IPS-18c (cell line): ENCODE data around the gene BRMS1.

Source experiments
- H3K4me3 ChIP-seq: 2 replicates; pipeline ENCODE4 v1.7.0; 2013; ENCODE audit warnings: low read depth, mild to moderate bottlenecking, low read length, moderate library complexity; ENCODE audit not compliant: insufficient read depth
- H3K9me3 ChIP-seq: one replicate; pipeline ENCODE4 v1.6.1; 2013; ENCODE audit warnings: mild to moderate bottlenecking, low read length, moderate library complexity; ENCODE audit not compliant: control insufficient read depth, insufficient read depth

BRMS1 gene

GRCh38 chr11:66294626-66295620 lies 50.0 kb downstream of the BRMS1 start:
- no peaks in the 10 kb centered on the region for H3K9me3 ChIP-seq
- H3K4me3 ChIP-seq: no peak overlapping the region

GRCh38 chr11:66293777-66294625 lies 50.9 kb downstream of the BRMS1 start:
- Histone ChIP-seq H3K9me3 (no peaks in the 10 kb centered on the region), H3K4me3 (no peak overlapping the region)

GRCh38 chr11:66293352-66293751 lies 51.6 kb downstream of the BRMS1 start:
- Histone ChIP-seq H3K4me3 (no peak overlapping the region), H3K9me3 (no peaks in the 10 kb centered on the region)

GRCh38 chr11:66292543-66293332 lies 52.2 kb downstream of the BRMS1 start:
- Histone ChIP-seq H3K4me3 (peak overlapping the region; percentile 63; the same call in 1 of the 2 replicates), H3K9me3 (no peaks in the 10 kb centered on the region)

GRCh38 chr11:66291706-66292542 lies 53.0 kb downstream of the BRMS1 start, which contains the start of gene TMEM151A:
Gene TMEM151A, plus strand, starts transcription at chr11:66291894. Its CDS starts 120 bp downstream, at chr11:66292014.
- Histone ChIP-seq H3K9me3 (no peaks in the 10 kb centered on the region), H3K4me3 (peak within 1 kb of the TSS; percentile 63)

- Histone ChIP-seq H3K4me3 (peak overlapping the region; percentile 63; the same call in 1 of the 2 replicates), H3K9me3 (no peaks in the 10 kb centered on the region)
Observed at GRCh38 chr11:66291303-66291705, 53.6 kb downstream of the BRMS1 start.

GRCh38 chr11:66290330-66290621 lies 54.6 kb downstream of the BRMS1 start:
- peak overlapping the region; percentile 72; the same call in 1 of the 2 replicates for H3K4me3 ChIP-seq
- peaks cover 2% of the 10 kb centered on the region for H3K9me3 ChIP-seq

- H3K9me3 ChIP-seq: peaks cover 2% of the 10 kb centered on the region
- H3K4me3 ChIP-seq: peak overlapping the region; percentile 72
Observed at GRCh38 chr11:66289548-66290329, 55.2 kb downstream of the BRMS1 start.

- Histone ChIP-seq H3K4me3 (peak within 1 kb of the TSS; percentile 81), H3K9me3 (peaks cover 2% of the 10 kb centered on the region)
Observed at GRCh38 chr11:66288671-66289547, 56.0 kb downstream of the BRMS1 start, which contains the start of gene YIF1A. Gene YIF1A, minus strand, starts transcription at chr11:66289143. Its CDS starts 158 bp downstream, at chr11:66288985.

GRCh38 chr11:66287889-66288670 lies 56.8 kb downstream of the BRMS1 start:
- Histone ChIP-seq H3K9me3 (peaks cover 2% of the 10 kb centered on the region), H3K4me3 (peak overlapping the region; percentile 81)
